Smooth muscle cell of the brain vasculature (primary cell): ENCODE data around the gene CCDC83.

ENCODE experiments used
- DNase-seq: peaks from one replicate; pipeline ENCODE4 v3.0.0-alpha.2; 2012; ENCODE audit warnings: low read depth, low spot score

CCDC83 gene

GRCh38 chr11:85855341-85855656 is at the start of gene CCDC83:
TSS of gene CCDC83 (plus strand) at chr11:85855383. CDS start at chr11:85865124, 9,741 bp downstream.
- DNase-seq: no peak

DNA sequence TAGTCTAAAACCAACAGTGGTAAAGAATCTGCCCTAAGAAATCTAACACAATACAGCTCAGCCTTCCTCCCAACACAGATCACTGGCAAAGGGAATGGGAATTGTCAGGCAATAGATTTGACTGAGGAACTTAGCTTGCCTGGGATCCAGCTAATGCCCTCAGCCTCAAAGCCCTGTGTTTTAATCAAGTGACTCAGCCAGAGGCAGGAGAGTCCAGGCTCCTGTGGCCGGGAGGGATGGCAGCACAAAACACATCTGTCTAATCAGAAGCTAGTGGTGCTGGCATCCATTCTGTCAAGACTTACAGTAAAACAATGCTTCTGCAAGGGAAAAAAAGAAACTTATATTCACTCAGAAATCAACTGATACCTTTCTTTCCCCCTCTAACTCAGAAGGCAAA is 49.8 kb upstream of the CCDC83 start:
- no peak for DNase-seq

DNA sequence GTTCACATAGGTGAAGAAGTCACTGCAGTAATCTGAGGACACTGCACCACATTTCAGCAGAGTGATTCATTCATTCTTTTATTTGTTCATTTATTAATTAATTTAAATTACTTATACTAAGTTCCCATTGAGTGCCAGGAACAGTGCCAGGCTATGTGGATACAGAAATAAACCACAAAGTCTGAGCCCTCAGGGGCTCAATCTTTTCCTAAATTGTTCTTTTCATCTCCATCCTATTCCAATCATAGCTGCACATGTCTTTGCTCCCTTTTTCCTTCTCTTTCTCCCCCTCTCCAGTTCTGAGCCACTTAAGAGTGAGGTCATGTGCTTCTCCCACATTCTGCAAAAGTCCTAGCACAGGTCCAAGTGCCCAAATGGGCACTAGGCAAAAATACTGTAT is 49.2 kb upstream of the CCDC83 start:
- no peak for DNase-seq

- no peak for DNase-seq
These were observed 48.3 kb upstream of the CCDC83 start for GRCh38 chr11:85806876-85807275.

GRCh38 chr11:85809191-85809590 is 46.0 kb upstream of the CCDC83 start:
- DNase-seq: no peak

GRCh38 chr11:85809863-85810262 is 45.3 kb upstream of the CCDC83 start:
- no peak for DNase-seq

DNA sequence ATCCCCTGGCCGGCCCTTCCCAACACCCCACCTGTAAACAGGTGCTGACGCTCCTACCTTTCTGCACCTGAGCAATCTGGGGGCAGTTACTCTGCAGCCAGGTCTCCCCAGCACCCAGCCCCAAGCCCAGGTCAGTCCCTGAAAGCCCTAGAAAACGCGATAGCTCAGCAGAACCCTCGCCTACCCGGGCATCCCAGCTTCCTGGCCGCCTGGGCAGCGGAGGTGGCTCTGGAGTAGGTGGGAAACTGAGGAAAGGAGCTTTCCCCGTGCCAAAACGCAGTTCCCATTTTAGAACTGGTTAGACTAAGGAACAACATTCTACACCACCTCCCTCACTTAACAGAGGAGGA is 44.7 kb upstream of the CCDC83 start:
- no peak for DNase-seq

- no peak for DNase-seq
These were observed 44.1 kb upstream of the CCDC83 start, which contains the start of gene SYTL2 for GRCh38 chr11:85810871-85811611. TSS of gene SYTL2 (minus strand) at chr11:85811141. CDS start at chr11:85757725, 53,416 bp downstream.

GRCh38 chr11:85811624-85812023 is 43.6 kb upstream of the CCDC83 start:
- no peak for DNase-seq

GRCh38 chr11:85813721-85814120 is 41.5 kb upstream of the CCDC83 start:
- no peak for DNase-seq

- no peak for DNase-seq
These were observed 39.8 kb upstream of the CCDC83 start for GRCh38 chr11:85815186-85815931.

DNA sequence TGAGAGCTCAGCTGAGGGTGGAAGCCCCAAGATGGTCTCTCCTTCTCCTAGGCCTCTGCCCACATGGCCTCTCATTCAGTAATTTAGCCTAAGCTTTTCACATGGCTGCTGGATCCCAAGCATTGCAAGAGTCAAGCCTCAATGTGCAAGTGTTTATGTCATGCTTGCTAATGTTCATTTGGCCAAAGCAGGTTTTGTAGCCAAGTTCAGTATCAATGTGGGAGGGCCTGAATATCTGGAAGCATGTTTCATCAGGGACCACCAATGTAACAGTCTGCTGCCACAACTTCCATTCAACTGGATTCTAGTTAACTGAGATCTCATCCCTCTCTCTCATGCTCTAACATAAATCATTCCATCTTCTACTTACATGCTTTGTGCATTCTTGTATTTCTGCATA is 35.7 kb upstream of the CCDC83 start:
- DNase-seq: no peak

GRCh38 chr11:85821636-85822035 is 33.5 kb upstream of the CCDC83 start:
- no peak for DNase-seq

DNA sequence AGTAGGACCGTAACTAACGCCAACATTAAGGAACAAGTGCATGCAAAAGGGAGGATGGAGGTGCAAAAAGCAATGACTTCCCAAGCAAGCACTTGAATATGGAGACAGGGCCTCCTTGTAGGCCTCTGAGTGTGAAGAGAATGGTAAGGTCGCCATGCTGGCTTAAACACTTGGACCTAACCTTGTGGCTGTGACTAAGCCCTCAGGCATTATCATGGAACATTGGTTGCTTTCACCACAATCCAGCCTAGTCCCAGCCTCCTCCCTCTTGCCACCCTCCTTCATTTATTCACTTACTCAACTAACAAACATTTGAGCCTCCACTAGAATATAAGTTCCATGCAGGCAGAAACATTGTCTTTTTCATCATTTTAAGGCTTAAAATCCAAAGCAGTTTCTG is 32.4 kb upstream of the CCDC83 start:
- no peak for DNase-seq

DNA sequence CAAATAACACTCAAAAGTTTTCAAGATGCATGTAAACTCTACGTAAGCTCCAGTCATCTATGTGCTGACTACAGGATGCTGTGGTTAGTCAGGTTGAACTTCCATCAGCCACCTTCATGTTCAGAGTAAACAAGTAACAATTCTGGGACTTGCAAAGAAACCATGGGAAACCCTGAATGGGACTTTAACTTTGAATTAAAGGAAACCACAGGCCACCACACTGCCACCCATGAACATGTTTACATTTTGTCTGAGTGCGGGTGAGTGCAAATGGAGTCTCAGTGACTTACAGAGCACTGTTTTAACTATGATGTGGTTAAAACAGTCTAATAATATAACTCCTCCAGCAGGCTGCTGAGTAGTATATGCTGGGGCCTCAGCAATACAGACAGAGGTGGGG is 31.4 kb upstream of the CCDC83 start:
- DNase-seq: no peak

- no peak for DNase-seq
These were observed 29.6 kb upstream of the CCDC83 start for GRCh38 chr11:85825616-85826015.

GRCh38 chr11:85826116-85826855 is 28.9 kb upstream of the CCDC83 start:
- no peak for DNase-seq

DNA sequence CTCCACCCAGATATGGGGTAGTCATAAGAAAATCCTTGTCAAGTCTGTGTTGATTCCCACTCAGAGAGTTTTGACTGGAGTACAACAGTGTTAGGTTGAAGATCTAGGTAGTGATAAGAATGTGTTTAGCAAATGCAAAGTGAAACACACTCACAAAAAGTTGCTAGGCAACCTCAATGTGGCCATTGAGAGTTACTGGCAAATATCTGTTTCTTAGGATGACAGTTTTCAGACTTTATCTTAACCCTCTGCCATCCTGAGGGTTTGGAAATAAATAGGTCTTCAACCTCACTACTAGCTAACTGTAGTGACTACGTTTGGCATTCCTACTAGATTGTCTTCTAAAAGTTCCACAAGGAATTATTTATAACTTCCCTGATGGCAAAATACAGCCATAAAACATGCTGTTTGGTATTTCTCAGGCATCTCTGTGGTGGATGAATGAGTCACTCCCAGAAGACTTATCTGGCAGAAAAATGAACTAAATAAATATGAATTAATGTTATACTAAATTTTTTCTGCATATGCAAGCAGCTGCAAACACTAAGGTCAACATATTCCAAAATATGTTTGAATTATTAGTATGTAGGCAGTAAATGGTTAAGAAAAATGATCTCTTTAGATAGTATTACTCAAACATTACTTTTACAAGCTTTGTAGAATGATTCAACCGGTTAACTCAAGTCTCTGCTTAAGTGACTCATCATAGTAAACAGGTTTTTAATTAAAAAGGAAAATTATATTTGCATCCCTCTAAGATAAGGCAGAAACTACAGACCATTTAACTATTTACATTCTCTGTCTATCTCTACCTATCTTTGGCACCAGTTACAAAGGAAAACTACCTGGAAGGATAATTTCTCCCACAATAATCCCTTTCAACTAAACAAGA is 27.2 kb upstream of the CCDC83 start:
- DNase-seq: peak; percentile 43

DNA sequence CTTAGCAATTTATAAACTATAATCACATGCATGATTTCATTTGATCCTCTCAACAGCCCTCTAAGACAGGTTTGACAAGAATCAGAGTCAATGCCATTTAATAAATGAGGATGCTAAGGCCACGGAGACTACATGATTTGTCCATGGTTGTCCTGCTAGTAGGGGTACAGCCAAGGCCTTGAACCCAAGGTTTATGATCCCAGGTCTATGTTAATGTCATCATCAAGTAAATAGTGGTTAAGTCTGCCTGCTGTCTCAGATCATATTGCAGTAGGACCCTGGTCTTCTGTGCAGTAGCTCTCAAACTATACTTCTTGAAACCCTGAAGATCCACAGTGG is 26.6 kb upstream of the CCDC83 start:
- no peak for DNase-seq

DNA sequence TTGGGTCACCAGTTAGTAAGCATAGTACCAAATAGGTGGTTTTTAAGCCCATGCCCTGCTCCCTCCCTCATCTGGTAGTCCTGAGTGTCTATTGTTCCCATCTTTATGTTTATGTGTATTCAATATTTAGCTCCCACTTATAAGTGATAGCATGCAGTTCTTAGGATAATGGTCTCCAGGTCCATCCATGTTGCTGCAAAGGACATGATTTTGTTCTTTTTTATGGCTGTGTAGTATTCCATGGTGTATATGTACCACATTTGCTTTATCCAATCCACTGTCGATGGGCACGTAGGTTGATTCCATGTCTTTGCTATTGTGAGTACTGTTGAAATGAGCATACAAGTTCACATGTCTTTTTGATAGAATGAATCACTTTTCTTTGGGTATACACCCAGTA is 26.0 kb upstream of the CCDC83 start:
- DNase-seq: no peak

DNA sequence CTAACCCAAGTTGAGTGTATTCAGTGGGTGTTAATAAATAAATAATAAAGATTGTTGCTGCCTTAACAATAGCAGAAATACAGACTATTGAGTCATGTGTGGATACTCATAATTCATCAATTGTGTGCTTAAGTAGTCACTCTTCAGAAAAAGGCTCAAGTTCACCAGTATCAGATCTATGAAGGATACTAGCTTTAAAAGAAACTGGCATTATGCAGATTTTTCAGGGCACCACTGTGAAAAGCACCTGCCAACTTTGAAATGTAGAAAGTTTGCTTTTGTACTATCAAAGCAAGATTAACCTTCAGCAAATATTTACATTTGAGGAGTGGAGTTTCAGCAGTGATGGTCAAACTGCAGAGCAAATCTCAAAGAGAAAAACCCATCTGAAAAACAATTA is 24.1 kb upstream of the CCDC83 start:
- no peak for DNase-seq

GRCh38 chr11:85835263-85835662 is 19.9 kb upstream of the CCDC83 start:
- DNase-seq: no peak
